GM23338 (cell line): ENCODE measurements around the gene CCDC38.

Experiments
- CTCF ChIP-seq, 2 experiments: fragments of 200-600 bp in 1 of 2; sonication (generic) in 1 of 2; conservative IDR thresholded peaks; 2 replicates each; pipeline versions ENCODE4 v1.5.1 to v1.6.1; 2016 to 2017; ENCODE audit warnings: antibody characterized with exemption in 2 of 2, low read depth in 2 of 2, mild to moderate bottlenecking in 2 of 2, moderate library complexity in 1 of 2
- JUNB ChIP-seq: IDR thresholded peaks from one replicate; pipeline ENCODE4 v1.6.1; 2016; ENCODE audit warnings: antibody characterized with exemption; ENCODE audit not compliant: unreplicated experiment

GRCh38 chr12:95890958-95891357 is 51.5 kb downstream of the CCDC38 start:
- no peak for TF ChIP-seq CTCF (conservative IDR thresholded peaks at IDR 0.05; ENCODE audit: low read depth in 2 of 2)
- TF ChIP-seq JUNB: no peak
